ENCODE measurements around the gene DOCK8. TPM values are rescaled to one million over a fixed set of nuclear protein-coding genes. Genes with fewer than 3 reads are reported as not detected.

DOCK8 gene
- total RNA-seq, 1 donor from 2014 or later, result 0.22 TPM

DNA sequence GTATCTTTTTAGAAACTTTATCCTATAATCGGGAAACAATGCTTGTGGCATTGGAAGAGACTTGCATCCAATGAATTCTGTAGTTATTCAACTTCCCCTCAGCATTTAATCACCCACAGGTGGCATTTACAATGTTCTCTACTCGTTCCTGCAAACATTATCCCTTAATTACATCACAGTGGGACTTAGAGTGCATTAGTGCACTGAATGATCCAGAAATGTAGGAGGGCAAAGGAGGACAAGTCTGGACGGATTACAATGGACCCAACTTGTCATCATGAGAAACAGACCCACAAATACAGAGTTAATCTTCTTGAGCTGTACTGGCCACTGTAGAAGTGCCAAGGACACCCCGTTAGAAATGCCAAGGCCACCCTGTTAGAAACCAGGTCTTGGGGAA lies 129.1 kb downstream of the DOCK8 start:
- Mint-ChIP-seq H3K4me3 (ENCODE audit: unreplicated experiment) (no peak overlapping the region), H3K27me3 (ENCODE audit: unreplicated experiment) (peaks cover 2% of the 10 kb centered on the region), H3K27ac (ENCODE audit: unreplicated experiment) (no peak overlapping the region), H3K4me1 (ENCODE audit: low read depth, unreplicated experiment) (peaks cover 11% of the 10 kb centered on the region), H3K9me3 (ENCODE audit: unreplicated experiment) (no peaks in the 10 kb centered on the region), H3K36me3 (ENCODE audit: unreplicated experiment) (no peaks in the 10 kb centered on the region)
- DNase-seq, result no peak
- TF ChIP-seq CTCF (IDR thresholded peaks at IDR 0.05; ENCODE audit: partially characterized antibody, unreplicated experiment), result no peak

DNA sequence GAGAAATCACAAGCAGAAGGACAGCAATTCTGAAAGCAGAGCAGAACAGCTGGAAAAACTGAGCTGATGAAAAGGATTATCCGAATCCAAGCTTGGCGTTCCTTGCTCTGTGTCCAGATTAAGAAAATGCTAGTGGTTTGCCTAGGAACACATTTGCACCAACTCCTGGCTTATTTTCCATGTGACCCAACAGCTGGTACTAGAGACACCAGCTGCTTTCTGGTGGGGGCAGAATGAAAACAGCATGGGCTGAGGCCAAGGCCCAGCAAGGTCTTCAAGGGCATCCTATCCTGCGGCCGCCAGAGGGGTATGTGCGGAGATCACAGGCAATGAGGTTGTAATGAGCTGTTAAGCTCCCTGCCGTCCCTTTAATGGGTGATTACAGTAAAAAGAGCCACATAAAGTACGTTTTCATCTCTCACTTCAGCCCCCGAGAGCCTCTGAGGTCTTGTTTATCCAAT lies 131.5 kb downstream of the DOCK8 start:
- Mint-ChIP-seq H3K4me1 (ENCODE audit: low read depth, unreplicated experiment) (peaks cover 13% of the 10 kb centered on the region), H3K36me3 (ENCODE audit: unreplicated experiment) (no peaks in the 10 kb centered on the region), H3K27me3 (ENCODE audit: unreplicated experiment) (peaks cover 2% of the 10 kb centered on the region), H3K27ac (ENCODE audit: unreplicated experiment) (no peak overlapping the region), H3K9me3 (ENCODE audit: unreplicated experiment) (no peaks in the 10 kb centered on the region), H3K4me3 (ENCODE audit: unreplicated experiment) (no peak overlapping the region)
- TF ChIP-seq CTCF (IDR thresholded peaks at IDR 0.05; ENCODE audit: partially characterized antibody, unreplicated experiment), result no peak
- peak; percentile 24 for DNase-seq

DNA sequence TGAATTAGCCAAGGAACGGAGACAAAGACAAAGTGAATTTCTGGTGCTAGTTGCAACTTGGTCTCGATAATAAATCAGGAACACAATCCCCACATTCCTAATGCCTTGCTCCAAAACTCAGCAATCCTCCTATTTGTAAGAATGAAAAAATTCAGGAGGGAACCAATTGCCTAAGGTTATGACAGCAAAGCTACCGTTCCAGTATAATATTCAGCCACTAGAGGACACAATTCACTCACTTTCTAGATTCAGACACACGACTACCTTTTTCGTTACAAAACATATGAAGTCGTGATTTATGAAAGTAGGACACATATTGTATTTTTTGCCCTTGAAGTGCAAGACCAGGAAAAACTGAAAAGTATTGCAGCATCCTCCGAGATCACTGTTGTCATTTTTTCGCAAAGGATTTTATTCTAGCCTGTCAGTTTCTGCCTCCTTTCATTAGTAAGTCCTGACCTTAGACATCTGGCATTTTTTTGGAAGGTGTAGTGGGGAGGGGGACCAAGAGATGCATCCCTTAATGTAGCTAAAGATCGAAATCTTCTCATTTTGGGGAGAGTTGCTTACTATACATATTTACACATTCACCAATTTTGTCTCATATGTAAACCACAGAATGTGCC lies 133.1 kb downstream of the DOCK8 start:
- no peak overlapping the region for H3K27ac Mint-ChIP-seq (ENCODE audit: unreplicated experiment)
- H3K27me3 Mint-ChIP-seq (ENCODE audit: unreplicated experiment), result peaks cover 1% of the 10 kb centered on the region
- no peak for DNase-seq
- no peaks in the 10 kb centered on the region for H3K36me3 Mint-ChIP-seq (ENCODE audit: unreplicated experiment)
- TF ChIP-seq CTCF (IDR thresholded peaks at IDR 0.05; ENCODE audit: partially characterized antibody, unreplicated experiment), result peak; percentile 61
- H3K9me3 Mint-ChIP-seq (ENCODE audit: unreplicated experiment), result no peaks in the 10 kb centered on the region
- H3K4me1 Mint-ChIP-seq (ENCODE audit: low read depth, unreplicated experiment), result peaks cover 13% of the 10 kb centered on the region
- H3K4me3 Mint-ChIP-seq (ENCODE audit: unreplicated experiment), result no peak overlapping the region

- no peak for TF ChIP-seq CTCF (IDR thresholded peaks at IDR 0.05; ENCODE audit: partially characterized antibody, unreplicated experiment)
- no peak for DNase-seq
- no peaks in the 10 kb centered on the region for H3K9me3 Mint-ChIP-seq (ENCODE audit: unreplicated experiment)
- H3K27ac Mint-ChIP-seq (ENCODE audit: unreplicated experiment), result no peak overlapping the region
- H3K4me1 Mint-ChIP-seq (ENCODE audit: low read depth, unreplicated experiment), result peaks cover 13% of the 10 kb centered on the region
- H3K27me3 Mint-ChIP-seq (ENCODE audit: unreplicated experiment), result peaks cover 1% of the 10 kb centered on the region
- H3K36me3 Mint-ChIP-seq (ENCODE audit: unreplicated experiment), result no peaks in the 10 kb centered on the region
- H3K4me3 Mint-ChIP-seq (ENCODE audit: unreplicated experiment), result no peak overlapping the region
These were observed 135.7 kb downstream of the DOCK8 start for GRCh38 chr9:350384-350783.

- Mint-ChIP-seq H3K4me3 (ENCODE audit: unreplicated experiment) (no peak overlapping the region), H3K27ac (ENCODE audit: unreplicated experiment) (no peak overlapping the region), H3K4me1 (ENCODE audit: low read depth, unreplicated experiment) (peaks cover 7% of the 10 kb centered on the region), H3K36me3 (ENCODE audit: unreplicated experiment) (no peaks in the 10 kb centered on the region), H3K27me3 (ENCODE audit: unreplicated experiment) (peaks cover 1% of the 10 kb centered on the region), H3K9me3 (ENCODE audit: unreplicated experiment) (no peaks in the 10 kb centered on the region)
- TF ChIP-seq CTCF (IDR thresholded peaks at IDR 0.05; ENCODE audit: partially characterized antibody, unreplicated experiment), result no peak
- no peak for DNase-seq
These were observed 137.3 kb downstream of the DOCK8 start for GRCh38 chr9:351916-352315.

Data from glutamatergic neuron (in vitro differentiated cells).